Erythroblast (primary cell): ENCODE results near the gene FAM209B.
A peak's percentile ranks its signal among the peaks of the same experiment; 100 is the strongest.
"Not testable (repeated sequence)": the region's sequence is repeated elsewhere in the genome, so short reads cannot be mapped to it uniquely, and the experiment has no call there.

Experiments
- DNase-seq, 2 experiments: peaks; one replicate each; lab custom pipeline; 2025; lab: John Stamatoyannopoulos, UW
- GATA1 ChIP-seq: IDR thresholded peaks from 2 replicates; pipeline ENCODE4 v1.6.1; 2011; ENCODE audit warnings: low read depth, mild to moderate bottlenecking, control low read depth, low read length, moderate library complexity
- POLR2A ChIP-seq: IDR thresholded peaks from 2 replicates; pipeline ENCODE4 v1.6.1; 2011; ENCODE audit warnings: mild to moderate bottlenecking, low read length

The FAM209B gene

DNA sequence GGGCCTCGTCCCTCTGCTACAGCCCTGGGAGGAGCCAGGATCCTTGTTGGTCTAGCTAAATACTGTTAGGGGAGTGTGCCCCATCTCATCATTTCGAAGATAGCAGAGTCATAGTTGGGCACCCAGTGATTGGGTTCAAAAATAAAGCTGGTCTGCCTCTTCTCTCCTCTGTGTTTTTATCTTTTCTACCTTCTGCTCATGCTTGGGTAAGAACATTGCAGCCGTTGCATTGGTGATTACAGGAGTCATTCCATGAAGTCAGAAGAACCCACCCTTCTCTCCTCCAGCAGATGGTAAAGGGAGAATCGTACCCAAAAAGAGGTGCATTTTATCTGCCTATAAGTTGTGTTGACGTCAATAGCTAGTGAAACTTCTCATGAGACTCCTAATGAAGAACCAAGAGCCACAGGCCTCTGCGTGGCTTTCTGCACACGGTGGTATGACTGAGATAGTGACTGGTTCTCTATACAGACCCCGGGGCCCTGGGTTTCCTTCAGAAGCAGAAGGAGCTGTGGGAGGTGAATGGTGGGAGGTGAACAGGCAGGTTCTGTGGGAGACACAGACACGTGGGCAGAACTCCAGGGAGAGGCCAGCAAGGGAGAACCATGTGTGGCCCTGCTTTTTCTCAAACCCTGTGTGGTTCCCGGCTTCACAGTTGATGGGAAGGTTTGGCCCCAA lies 14.2 kb upstream of the FAM209B start:
- TF ChIP-seq POLR2A (no peak), GATA1 (no peak)
- peak in 1 of 2 experiments; percentile 11 for DNase-seq

DNA sequence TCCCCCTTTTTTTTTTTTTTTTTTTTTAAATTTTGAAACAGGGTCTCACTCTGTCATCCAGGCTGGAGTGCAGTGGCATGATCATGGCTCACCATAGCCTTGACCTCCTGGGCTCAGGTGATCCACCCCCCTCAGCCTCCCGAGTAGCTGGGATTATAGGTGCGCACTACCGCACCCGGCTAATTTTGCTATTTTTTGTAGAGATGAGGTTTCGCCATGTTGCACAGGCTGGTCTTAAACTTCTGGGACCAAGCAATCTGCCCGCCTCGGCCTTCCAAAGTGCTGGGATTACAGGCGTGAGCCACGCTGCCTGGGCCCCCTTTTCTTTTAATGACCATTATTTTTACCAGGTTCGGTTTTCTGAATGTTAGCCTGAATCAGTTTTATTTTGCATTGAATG lies 13.5 kb upstream of the FAM209B start:
- TF ChIP-seq GATA1 = no peak
- TF ChIP-seq POLR2A = no peak
- DNase-seq = no peak

DNA sequence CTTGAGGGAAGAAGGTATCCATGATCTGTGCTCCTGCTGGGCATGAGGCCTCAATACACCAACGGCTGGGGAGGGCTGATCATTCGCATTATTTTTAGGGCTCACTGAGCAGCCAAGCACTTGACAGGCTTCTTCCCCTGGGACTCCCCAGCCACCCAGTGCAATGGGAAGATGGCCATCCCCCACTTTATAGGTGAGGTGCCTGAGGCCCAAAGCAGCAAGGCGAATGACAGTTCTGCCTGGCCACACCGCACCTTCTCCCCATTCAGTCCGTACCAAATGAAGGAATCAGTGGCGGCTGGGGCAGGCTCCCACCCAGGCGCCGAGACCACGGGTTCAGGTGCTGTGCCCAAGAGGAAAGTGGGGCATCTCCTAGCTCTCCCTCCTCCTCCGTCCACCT lies 12.9 kb upstream of the FAM209B start:
- TF ChIP-seq GATA1 = no peak
- no peak for TF ChIP-seq POLR2A
- no peak for DNase-seq

DNA sequence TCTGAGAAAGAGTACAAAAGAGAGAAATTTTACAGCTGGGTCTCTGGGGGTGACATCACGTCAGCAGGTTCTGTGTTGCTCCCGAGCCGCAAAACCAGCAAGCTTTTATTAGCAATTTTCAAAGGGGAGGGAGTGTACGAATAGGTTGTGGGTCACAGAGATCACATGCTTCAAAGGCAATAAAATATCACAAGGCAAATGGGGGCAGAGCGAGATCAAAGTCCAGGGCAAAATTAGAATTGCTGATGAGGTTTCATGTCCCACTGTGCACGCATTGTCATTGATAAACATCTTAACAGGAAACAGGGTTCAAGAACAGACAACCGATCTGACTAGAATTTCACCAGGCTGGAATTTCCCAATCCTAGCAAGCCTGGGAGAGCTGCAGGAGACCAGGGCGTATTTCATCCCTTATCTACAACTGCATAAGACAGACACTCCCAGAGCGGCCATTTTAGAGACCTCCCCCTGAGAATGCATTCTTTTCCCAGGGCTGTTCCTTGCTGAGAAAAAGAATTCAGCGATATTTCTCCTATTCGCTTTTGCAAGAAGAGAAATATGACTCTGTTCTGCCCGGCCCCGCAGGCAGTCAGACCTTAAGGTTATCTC lies 12.2 kb upstream of the FAM209B start:
- peak; percentile 6 to 10 for DNase-seq

DNA sequence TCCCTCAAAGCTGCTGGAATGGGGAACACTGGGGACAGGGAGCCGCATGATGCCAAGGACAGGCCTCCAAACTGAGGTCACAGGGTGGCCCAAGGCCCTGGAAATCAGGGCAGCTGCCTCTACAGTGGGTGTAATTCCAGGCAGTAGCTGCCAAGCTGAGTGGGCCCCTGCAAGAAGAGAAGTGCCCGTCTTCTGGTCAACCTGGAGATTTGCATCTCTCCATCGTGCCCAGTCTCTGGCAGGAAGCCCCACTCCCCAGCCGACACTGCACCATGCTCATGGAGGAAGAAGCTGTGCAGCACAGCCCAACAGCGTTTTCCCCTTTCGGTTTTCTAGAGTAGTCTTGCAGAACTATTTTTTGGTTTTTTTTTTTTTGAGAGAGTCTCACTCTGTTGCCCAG lies 10.7 kb upstream of the FAM209B start:
- no peak for TF ChIP-seq GATA1
- no peak for TF ChIP-seq POLR2A
- no peak for DNase-seq

DNA sequence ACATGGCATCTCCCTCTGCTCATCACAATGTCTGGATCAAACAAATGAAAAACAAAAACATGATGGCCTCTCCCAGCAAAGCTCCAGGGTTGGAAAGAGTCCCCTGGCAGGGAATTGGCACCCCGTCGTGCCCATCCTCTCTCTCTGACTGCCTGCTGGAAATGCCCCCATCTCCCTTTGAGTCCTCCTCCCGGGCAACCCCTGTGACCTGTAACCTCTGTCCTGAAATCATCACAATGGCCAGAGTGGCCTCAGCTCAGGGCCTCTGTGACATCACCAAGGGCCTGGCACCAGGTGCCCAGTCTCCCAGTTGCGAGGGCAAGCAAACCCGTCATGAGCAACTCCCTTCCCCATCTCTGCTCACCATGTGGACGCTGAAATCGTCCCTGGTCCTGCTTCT lies 8.6 kb upstream of the FAM209B start, which contains the start of gene FAM209A:
Gene FAM209A, plus strand, starts transcription at position 301 of the 400 bp plus-strand sequence. Its CDS starts 65 bp downstream, at position 366.
- not testable (repeated sequence) for DNase-seq

DNA sequence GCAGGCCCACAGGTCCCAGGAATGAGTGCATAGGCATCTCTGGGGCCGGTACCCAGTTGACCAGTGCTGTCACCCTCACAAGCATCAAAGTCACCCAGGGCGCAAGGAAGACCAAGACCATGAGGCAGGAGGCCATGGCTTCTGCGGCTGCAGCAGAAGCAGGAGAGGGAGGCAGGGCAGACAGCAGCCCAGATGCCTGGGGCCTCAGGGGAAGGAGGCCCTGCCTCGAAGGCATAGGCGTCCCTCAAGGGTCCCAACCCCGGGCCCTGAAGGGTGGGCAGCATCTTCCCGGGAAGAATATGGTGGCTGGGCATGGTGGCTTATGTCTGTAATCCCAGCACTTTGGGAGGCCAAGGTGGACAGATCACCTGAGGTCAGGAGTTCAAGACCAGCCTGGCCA lies 5.5 kb upstream of the FAM209B start:
- DNase-seq = no peak
- TF ChIP-seq GATA1 (no peak), POLR2A (no peak)

DNA sequence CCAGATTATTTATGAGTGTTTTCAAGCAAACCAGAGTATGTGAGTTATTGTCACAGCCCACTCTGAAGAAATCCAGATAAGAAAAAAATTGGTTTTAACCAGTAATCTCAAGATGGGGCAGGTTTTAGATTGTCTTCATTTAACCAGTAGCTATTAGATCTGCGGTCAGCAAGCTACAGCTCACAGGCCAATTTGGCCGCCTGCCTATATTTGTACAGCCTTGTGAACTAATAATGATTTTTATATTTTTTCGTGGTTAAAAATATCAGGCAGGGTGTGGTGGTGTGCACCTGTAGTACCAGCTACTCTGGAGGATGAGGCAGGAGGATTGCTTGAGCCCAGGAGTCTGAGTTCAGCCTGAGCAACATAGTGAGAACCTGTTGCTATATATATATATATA lies 5.0 kb downstream of the FAM209B start:
- no peak for DNase-seq
- no peak for TF ChIP-seq POLR2A
- no peak for TF ChIP-seq GATA1

DNA sequence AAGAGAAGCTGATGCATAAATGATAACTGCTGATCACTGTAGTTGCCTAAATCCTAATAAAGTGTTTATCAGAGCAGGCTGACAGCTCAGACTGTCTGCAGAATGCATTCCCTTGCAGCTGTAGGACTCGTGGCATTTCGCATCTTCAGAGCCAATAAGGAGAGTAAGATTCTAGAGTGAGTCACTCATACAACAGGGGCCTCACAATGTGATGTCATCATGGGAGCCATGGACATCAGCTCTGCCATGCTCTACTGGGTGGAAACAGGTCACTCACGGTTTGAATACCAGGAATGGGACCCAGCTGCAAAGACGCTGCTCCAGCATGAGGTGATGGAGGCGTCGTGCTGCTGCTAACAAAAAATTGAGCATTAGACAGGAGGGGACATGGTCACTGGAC lies 7.4 kb downstream of the FAM209B start:
- no peak for DNase-seq

DNA sequence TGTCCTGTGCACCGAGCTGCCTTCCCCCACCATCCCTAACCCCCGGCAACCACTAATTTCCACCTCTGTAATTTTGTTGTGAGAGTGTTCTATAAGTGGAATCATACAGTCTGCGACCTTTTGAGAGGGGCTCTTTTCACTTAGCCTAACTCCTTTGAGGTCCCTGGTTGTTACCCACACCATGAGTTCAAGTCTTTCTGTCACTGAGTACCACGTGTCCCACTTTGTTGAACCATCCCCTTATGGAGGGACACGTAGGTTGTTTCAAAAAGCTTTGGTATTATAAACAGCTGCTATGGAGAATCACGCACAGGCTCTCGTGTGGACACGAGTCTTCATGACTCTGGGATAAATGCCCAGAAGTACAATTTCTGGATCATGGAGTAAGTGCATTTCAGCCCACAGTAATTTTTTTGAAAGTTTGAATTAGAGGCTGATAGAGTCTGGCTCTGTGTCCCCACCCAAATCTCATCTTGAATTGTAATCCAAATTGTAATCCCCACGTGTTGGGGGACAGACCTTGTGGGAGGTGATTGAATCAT lies 9.5 kb downstream of the FAM209B start:
- no peak for DNase-seq
- TF ChIP-seq GATA1 = no peak
- no peak for TF ChIP-seq POLR2A

More for the DNA sequence above, 7.4 kb downstream of the FAM209B start:
- TF ChIP-seq GATA1 (no peak), POLR2A (no peak)

DNA sequence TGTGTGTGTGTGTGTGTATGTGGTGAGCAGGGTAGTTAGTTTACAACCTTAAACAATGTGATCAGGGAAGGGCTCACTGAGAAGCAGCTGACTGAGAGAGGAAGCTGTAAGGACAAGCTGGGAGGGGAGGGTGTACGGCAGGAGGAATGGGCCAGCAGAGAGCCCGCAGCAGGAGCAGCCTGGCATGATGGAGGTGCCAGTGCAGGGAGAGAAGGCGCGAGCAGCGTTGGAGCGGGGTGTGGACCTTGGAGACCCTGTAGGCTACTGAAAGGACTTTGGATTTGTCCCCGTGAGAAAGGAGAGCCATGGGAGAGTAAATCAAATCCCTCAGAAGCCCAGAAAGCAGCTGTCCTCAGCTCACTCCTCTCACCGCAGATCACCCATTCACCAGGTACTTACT lies 18.5 kb downstream of the FAM209B start:
- TF ChIP-seq GATA1 (no peak), POLR2A (no peak)
- DNase-seq = no peak

DNA sequence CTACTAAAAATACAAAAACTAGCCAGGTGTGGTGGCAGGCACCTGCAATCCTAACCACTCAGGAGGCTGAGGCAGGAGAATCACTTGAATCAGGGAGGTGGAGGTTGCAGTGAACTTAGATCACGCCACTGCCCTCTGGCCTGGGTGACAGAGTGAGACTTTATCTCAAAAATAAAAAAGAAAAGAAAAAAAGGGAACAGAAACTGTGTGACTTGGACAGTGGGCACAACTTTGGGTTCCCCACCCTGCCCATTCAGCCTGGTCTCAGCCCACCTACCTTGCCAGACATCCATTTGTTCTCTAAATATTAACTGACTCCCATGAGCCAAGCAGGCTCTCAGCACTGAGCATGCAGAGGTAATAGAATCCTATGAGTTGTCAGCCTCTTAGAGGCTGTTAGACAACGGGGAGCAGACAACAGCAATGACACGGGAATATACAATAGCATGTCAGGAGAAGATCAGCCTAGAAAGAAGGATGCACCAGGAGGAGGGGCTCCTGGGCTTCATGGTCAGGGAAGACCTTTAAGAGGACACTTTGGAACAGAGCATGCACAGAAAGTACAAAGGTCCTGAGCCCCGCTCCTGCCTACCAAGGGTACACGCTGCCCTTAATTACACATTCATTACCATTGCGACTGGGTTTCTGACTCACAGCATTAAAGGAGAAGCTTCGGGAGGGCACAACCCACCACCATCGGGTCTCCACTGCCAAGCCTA lies 20.0 kb downstream of the FAM209B start:
- no peak for TF ChIP-seq POLR2A
- TF ChIP-seq GATA1 = no peak
- no peak for DNase-seq

DNA sequence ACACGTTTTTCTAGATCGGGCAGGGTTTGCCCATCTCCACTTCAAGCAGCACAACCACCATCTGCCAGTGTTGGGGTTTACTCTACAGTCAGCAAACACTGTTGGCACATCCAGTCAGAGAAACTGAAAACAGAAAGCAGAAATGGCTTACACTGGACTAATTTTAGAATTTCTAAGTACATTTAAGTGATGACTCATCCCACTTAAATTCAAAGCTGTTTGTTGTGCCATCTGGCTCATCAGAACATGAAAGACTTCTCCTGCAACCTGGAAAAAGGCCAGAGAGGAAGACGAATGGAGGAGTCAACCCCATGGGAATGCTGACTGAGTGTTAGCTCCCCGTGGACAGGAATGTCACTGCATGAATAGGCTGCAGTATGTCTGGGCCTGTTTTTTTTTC lies 21.8 kb downstream of the FAM209B start:
- TF ChIP-seq GATA1 = no peak
- TF ChIP-seq POLR2A = no peak
- DNase-seq = no peak

DNA sequence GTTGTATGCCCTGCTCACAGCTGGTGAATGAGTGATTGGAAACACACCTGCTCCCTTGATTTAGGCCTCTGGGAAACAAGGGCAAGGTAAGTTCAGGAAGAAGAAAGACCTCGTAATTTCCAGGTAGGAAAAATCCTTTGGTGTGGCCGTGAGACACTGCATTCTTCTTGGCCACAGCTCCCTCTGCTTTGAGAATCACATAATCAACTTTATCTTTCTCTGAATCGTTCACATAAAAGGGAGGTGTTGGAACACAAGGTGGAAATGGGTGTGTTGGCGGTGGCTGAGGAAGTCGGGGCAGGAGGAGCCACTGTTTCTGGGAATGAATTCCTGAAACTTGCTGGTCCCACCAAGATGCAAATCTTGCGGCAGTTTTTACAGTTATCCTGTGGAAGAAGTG lies 25.9 kb downstream of the FAM209B start:
- TF ChIP-seq GATA1 = no peak
- TF ChIP-seq POLR2A = no peak
- no peak for DNase-seq

DNA sequence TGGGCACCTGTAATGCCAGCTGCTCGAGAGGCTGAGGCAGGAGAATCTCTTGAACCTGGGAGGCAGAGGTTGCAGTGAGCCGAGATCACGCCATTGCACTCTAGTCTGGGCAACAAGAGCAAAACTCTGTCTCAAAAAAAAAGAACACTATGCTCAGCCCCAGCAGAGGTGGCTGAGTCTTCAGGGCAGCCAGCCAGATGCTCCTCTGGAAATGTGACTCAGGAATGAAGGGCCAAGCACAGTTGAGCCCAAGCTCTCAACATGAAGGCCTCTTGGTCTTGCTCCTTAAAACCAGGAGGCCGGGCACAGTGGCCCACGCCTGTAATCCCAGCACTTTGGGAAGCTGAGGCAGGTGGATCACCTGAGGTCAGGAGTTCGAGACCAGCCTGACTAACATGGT lies 31.5 kb downstream of the FAM209B start:
- not testable (repeated sequence) for DNase-seq
